Omental fat pad (tissue), 4 donors: ENCODE measurements around the gene HOXA5. TPM values are rescaled to one million over a fixed set of nuclear protein-coding genes. Genes with fewer than 3 reads are reported as not detected.

Source experiments
- ATAC-seq: fragments of 150-250 bp; one replicate; pipeline ENCODE4 v1.9.1; 2016; ENCODE audit warnings: mild to moderate bottlenecking, moderate library complexity; ENCODE audit not compliant: low FRiP score
- DNase-seq: peaks from one replicate; pipeline ENCODE4 v3.0.0-alpha.2; 2019; ENCODE audit warnings: low spot score
- small RNA-seq: library from RNA; depleted of rRNA; stranded (forward); fragments of <200 nt; gene quantifications from one replicate; pipeline ENCODE3, GENCODE V24; 2016
- total RNA-seq, 4 donors: library from RNA; depleted of rRNA; stranded (reverse); fragments of >200 nt; gene quantifications; one replicate each; pipeline ENCODE4 v1.1.0, GENCODE V29; 2016
- TF ChIP-seq, protein P1 (sequence below), 3 donors: fragments of 450-650 bp; IDR thresholded peaks; one replicate each; pipeline ENCODE4 v1.5.1; 2016 to 2017; ENCODE audit warnings: antibody characterized with exemption in 3 of 3, mild to moderate bottlenecking in 3 of 3, moderate library complexity in 2 of 3

Gene HOXA5
- total RNA-seq, 4 donors from 2014 or later = 10.4 to 39.4 (median 26.5) TPM

GRCh38 chr7:27093184-27093895, 50.1 kb downstream of the HOXA5 start:
- TF ChIP-seq, protein P1, sequence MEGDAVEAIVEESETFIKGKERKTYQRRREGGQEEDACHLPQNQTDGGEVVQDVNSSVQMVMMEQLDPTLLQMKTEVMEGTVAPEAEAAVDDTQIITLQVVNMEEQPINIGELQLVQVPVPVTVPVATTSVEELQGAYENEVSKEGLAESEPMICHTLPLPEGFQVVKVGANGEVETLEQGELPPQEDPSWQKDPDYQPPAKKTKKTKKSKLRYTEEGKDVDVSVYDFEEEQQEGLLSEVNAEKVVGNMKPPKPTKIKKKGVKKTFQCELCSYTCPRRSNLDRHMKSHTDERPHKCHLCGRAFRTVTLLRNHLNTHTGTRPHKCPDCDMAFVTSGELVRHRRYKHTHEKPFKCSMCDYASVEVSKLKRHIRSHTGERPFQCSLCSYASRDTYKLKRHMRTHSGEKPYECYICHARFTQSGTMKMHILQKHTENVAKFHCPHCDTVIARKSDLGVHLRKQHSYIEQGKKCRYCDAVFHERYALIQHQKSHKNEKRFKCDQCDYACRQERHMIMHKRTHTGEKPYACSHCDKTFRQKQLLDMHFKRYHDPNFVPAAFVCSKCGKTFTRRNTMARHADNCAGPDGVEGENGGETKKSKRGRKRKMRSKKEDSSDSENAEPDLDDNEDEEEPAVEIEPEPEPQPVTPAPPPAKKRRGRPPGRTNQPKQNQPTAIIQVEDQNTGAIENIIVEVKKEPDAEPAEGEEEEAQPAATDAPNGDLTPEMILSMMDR (IDR thresholded peaks at IDR 0.05) = no peak
- no peak for ATAC-seq
- no peak for DNase-seq

- DNase-seq (no peak), ATAC-seq (no peak)
- TF ChIP-seq, protein P1 (IDR thresholded peaks at IDR 0.05) = no peak
These were observed 50.7 kb downstream of the HOXA5 start for GRCh38 chr7:27092819-27093110.

GRCh38 chr7:27091941-27092818, 51.3 kb downstream of the HOXA5 start:
- no peak for DNase-seq
- TF ChIP-seq, protein P1 (IDR thresholded peaks at IDR 0.05) = no peak
- no peak for ATAC-seq

GRCh38 chr7:27091105-27091504, 52.4 kb downstream of the HOXA5 start:
- TF ChIP-seq, protein P1 (IDR thresholded peaks at IDR 0.05) = no peak

More at GRCh38 chr7:27091105-27091504, 52.4 kb downstream of the HOXA5 start:
- ATAC-seq = no peak
- no peak for DNase-seq

Small RNA genes lying within 50 kb of the gene (small RNA-seq; reads per million reads assigned to genes)
- gene AC004080.5 (not detected), gene RF01977 (not detected), gene RF02140 (not detected), gene RF02141 (not detected)

Other genes with a start within 250 kb of the HOXA5 start
- under 1 TPM; 0.56 to 0.84 (median 0.77) TPM for gene HOXA1, start 47.7 kb downstream of the HOXA5 start, total RNA-seq
- gene HOXA2, start 41.0 kb downstream of the HOXA5 start, total RNA-seq = 1 to 10 TPM; 1.1 to 3.5 (median 1.5) TPM
- 1 to 10 TPM; 1.6 to 5.7 (median 3.1) TPM for gene HOXA4, start 12.9 kb downstream of the HOXA5 start, total RNA-seq
- gene HOXA6, start 4.1 kb upstream of the HOXA5 start, total RNA-seq = 10 to 100 TPM in 1 of 4 donors, 1 to 10 TPM in 3; 1.1 to 13.1 (median 6.4) TPM
- gene HOXA3, start 8.9 kb upstream of the HOXA5 start, total RNA-seq = 10 to 100 TPM in 1 of 4 donors, 1 to 10 TPM in 3; 1.8 to 11.0 (median 4.3) TPM
- gene HOXA7, start 13.0 kb upstream of the HOXA5 start, total RNA-seq = 1 to 10 TPM; 4.6 to 6.1 (median 5.3) TPM
- 1 to 10 TPM in 2 of 4 donors, under 1 TPM in 1, not detected in 1; 0.19 to 2.4 (median 1.0) TPM for gene HOXA9, start 21.9 kb upstream of the HOXA5 start, total RNA-seq
- gene HOXA10, start 30.6 kb upstream of the HOXA5 start, total RNA-seq = 1 to 10 TPM in 2 of 4 donors, under 1 TPM in 2; 0.56 to 1.9 (median 1.2) TPM
- gene HOXA11, start 41.6 kb upstream of the HOXA5 start, total RNA-seq = not detected
- gene HOXA13, start 56.4 kb upstream of the HOXA5 start, total RNA-seq = not detected
- gene EVX1, start 99.1 kb upstream of the HOXA5 start, total RNA-seq = not detected